Ascending aorta (tissue), 2 donors: ENCODE results near the gene ZNF324B. TPM values are rescaled to one million over a fixed set of nuclear protein-coding genes. Genes with fewer than 3 reads are reported as not detected.
"Not testable (repeated sequence)": the region's sequence is repeated elsewhere in the genome, so short reads cannot be mapped to it uniquely, and the experiment has no call there.

Experiments
- DNase-seq, 2 donors: peaks; one replicate each; pipeline ENCODE4 v3.0.0-alpha.2; 2019; ENCODE audit warnings: low spot score in 2 of 2
- H3K27ac ChIP-seq, 2 donors: fragments of 200-600 bp; sonication (generic); one replicate each; pipeline ENCODE4 v1.5.1; 2016 to 2017; ENCODE audit warnings: mild to moderate bottlenecking in 1 of 2
- H3K27me3 ChIP-seq: fragments of 200-600 bp; sonication (generic); one replicate; pipeline ENCODE4 v1.5.1; 2017
- H3K36me3 ChIP-seq, 2 donors: fragments of 200-600 bp; sonication (generic); one replicate each; pipeline ENCODE4 v1.5.1; 2016
- H3K4me1 ChIP-seq, 2 donors: fragments of 200-600 bp; sonication (generic); one replicate each; pipeline ENCODE4 v1.5.1; 2016 to 2017; ENCODE audit warnings: mild to moderate bottlenecking in 1 of 2
- H3K4me3 ChIP-seq, 2 donors: fragments of 200-600 bp; sonication (generic); one replicate each; pipeline ENCODE4 v1.5.1; 2016 to 2017; ENCODE audit warnings: mild to moderate bottlenecking in 1 of 2
- H3K9me3 ChIP-seq, 2 donors: fragments of 200-600 bp; sonication (generic); one replicate each; pipeline ENCODE4 v1.5.1; 2016
- CTCF ChIP-seq, 3 experiments: fragments of 200-600 bp in 2 of 3; fragments of 450-650 bp in 1 of 3; sonication (generic) in 2 of 3; IDR thresholded peaks; one replicate each; pipeline ENCODE4 v1.5.1; 2016 to 2019; ENCODE audit warnings: antibody characterized with exemption in 3 of 3, mild to moderate bottlenecking in 1 of 3, moderate library complexity in 1 of 3
- intact Hi-C: fragments of 100-400 bp; cut with DNase I; formaldehyde crosslinking; loops from one replicate; pipeline ENCODE4 v1.15.1; 2023
- total RNA-seq: library from RNA; depleted of rRNA; stranded (reverse); fragments of >200 nt; gene quantifications from one replicate; pipeline ENCODE4 v1.1.0, GENCODE V29; 2016

The ZNF324B gene
- total RNA-seq: 2.2 TPM

DNA sequence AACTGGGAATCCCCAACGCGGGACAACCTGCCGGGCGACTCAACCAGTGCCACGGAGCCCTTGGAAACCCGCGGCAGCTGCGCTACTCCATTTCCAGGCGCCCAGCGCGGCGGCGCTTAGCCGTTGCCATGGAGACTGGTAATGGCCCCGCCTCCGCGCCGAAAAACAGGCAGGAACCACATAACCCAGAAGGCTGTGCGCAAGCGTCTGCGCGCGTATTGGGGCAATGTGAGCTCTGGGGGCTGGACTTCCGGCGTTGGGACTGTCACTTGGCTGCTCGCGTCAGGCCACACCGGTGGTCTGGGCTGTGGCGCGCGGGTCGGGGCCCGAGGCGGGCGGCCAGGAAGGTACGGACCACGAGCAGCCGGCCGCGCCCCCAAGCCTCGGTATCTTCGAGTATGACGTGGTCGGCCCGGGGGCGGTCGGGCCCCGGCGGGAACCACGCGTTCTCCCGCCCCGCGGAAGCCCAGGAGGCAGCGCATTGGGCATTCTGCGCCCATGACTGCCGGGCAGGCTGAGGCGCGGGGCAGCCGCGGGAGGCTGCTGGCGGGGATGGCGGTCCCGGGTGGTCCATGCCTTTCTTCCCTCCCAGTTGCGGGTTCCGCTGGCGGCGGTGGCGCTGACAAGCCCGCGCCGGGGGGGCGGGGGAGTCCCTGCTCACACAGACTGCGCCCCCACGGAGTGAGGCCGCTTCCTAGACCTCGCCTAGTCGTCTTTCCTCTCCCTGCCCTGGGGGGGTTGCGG is at the start of gene ZNF324B:
Gene ZNF324B (plus strand): TSS at position 265 of the 744 bp plus-strand sequence. CDS start 2,080 bp downstream, outside the sequence.
- peak within 1 kb of the TSS; percentile 68 to 82 for H3K4me3 ChIP-seq
- H3K36me3 ChIP-seq: peaks cover 10 to 26% of the 10 kb centered on the region in 2 donors
- no peak for TF ChIP-seq CTCF (IDR thresholded peaks at IDR 0.05)
- peak; percentile 89 to 98 for DNase-seq
- no peaks in the 10 kb centered on the region for H3K27me3 ChIP-seq
- no peaks in the 10 kb centered on the region for H3K9me3 ChIP-seq
- peak within 1 kb of the TSS; percentile 35 to 54 for H3K27ac ChIP-seq
- no peaks in the 10 kb centered on the region for H3K4me1 ChIP-seq
- intact Hi-C loops: loop anchor here (1.0 to 2.0 kb wide), 4 partner anchors 11 to 65 kb away; partner anchors contain the start of genes RPS5 and ZNF132

DNA sequence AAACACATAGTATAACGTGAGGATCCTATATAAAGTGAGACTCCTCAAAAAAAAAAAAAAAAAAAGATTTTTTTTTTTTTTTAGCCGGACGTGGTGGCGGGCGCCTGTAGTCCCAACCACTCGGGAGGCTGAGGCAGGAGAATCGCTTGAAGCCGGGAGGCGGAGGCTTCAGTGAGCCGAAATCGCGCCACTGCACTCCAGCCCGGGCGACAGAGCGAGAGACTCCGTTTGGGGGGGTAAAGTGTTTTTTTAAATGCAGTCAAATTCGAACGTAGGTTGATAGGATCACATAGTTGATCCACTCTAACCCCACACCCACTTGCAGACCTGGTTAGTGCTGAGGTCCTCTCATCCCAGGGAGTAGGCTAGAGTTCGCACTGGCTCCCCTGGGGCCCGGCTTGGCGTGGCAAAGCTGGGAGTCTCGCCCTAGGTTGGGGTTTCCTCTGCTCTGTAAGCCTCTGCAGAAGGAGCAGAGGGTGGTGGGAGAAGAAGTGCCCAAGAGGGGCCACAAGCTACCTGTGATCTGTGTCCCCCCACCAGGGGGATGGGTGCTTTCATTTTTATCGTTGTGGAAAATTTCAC is 49.5 kb upstream of the ZNF324B start:
- DNase-seq: no peak
- peaks cover 7 to 10% of the 10 kb centered on the region in 2 donors for H3K4me1 ChIP-seq
- no peaks in the 10 kb centered on the region for H3K36me3 ChIP-seq
- no peaks in the 10 kb centered on the region for H3K9me3 ChIP-seq
- H3K27me3 ChIP-seq: no peaks in the 10 kb centered on the region
- H3K27ac ChIP-seq: no peak overlapping the region
- TF ChIP-seq CTCF (IDR thresholded peaks at IDR 0.05): no peak
- intact Hi-C loops: loop anchor here (1.0 to 2.0 kb wide), 5 partner anchors 15 to 157 kb away; partner anchors contain the start of genes RPS5, ZNF132 and ZNF837
- H3K4me3 ChIP-seq: peak overlapping the region; percentile 66 to 67

- H3K4me1 ChIP-seq: peaks cover 7 to 17% of the 10 kb centered on the region in 2 donors
- H3K36me3 ChIP-seq, H3K27ac ChIP-seq, H3K4me3 ChIP-seq, DNase-seq, intact Hi-C loops, H3K27me3 ChIP-seq, H3K9me3 ChIP-seq: not testable (repeated sequence)
These were observed 47.4 kb upstream of the ZNF324B start for GRCh38 chr19:58403920-58404478.

DNA sequence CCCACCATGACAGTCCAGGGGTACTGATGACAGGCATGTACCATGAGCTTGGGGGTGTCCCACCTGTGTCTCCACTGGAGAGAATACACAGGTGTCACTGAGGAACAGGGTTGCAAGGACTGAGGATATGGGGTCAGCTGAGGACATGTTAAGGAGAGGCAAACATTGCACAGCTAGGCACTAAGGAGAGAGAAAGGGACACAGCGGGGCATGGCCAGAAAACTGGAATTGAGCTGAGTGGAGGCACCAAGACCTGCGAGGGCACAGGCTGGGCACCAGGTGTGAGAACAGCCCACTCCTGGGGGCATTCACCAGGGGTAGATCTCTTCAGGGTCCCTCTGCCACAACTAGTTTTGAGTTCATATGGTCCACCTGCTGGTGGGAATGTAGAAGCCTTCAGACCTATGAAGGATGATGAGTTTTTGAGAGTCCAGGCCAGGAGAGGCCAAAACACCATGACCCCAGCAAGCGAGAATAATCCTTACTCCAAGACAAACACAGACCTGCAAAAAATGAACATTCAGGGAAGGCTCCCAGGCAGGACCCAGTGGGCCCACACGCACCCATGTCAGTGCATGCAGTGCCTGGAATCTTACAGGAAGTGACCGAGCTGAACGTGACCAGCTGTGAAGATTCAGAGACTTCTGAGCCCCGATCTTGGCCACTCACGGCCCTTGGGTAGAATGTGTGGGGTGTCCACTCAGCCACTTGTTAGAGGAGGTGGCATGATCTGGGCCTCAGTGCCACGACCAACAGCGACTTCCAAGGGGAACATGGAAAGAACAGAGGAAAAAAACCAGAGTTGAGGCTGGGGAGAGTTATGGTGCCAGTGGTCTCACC is 44.4 kb upstream of the ZNF324B start:
- no peaks in the 10 kb centered on the region for H3K36me3 ChIP-seq
- peak overlapping the region; percentile 97 for H3K4me3 ChIP-seq
- DNase-seq: no peak
- H3K27me3 ChIP-seq: no peaks in the 10 kb centered on the region
- peaks cover 3 to 16% of the 10 kb centered on the region in 2 donors for H3K4me1 ChIP-seq
- peak in 1 of 3 experiments; percentile 11 for TF ChIP-seq CTCF (IDR thresholded peaks at IDR 0.05)
- intact Hi-C loops: no loop called here
- no peaks in the 10 kb centered on the region for H3K9me3 ChIP-seq
- H3K27ac ChIP-seq: no peak overlapping the region

DNA sequence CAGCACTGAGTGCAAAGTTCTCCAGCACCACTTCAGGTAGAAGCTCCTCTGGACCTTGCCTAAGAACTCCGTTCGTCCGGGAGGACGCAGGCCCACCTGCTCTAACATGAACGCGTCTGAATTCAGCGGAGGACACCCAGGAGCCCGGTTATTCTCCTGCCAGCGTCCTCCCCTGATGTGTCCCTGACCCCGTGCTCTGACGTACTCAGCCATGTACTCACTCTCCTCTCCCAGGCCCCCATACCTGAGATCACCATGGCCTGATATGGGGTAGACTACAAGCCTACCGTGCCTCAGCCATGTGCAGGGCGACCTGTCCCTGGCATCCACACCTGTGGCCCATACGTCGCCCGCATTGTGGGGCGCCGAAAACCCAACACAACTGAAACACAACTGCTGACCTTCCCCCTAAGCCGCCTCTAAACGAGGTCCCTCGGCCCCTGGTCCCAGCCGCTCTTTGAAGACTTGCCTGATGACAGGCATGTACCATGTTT is 43.7 kb upstream of the ZNF324B start:
- Histone ChIP-seq H3K27ac (peak overlapping the region; percentile 86 to 93), H3K27me3 (no peaks in the 10 kb centered on the region)
- intact Hi-C loops: loop anchor here (1.0 kb wide), 1 partner anchor 33 kb away; the partner anchor contains the start of gene ZNF132

More for the DNA sequence above, 43.7 kb upstream of the ZNF324B start:
- no peak for DNase-seq
- peaks cover 3 to 16% of the 10 kb centered on the region in 2 donors for H3K4me1 ChIP-seq
- peak overlapping the region; percentile 97 for H3K4me3 ChIP-seq
- H3K36me3 ChIP-seq: no peaks in the 10 kb centered on the region
- no peak for TF ChIP-seq CTCF (IDR thresholded peaks at IDR 0.05)
- no peaks in the 10 kb centered on the region for H3K9me3 ChIP-seq
